ENCODE measurements around the gene WDR36. TPM values are rescaled to one million over a fixed set of nuclear protein-coding genes. Genes with fewer than 3 reads are reported as not detected.

Gene WDR36
- total RNA-seq, 2 experiments from 2014 or later = 22.0 to 22.4 TPM

DNA sequence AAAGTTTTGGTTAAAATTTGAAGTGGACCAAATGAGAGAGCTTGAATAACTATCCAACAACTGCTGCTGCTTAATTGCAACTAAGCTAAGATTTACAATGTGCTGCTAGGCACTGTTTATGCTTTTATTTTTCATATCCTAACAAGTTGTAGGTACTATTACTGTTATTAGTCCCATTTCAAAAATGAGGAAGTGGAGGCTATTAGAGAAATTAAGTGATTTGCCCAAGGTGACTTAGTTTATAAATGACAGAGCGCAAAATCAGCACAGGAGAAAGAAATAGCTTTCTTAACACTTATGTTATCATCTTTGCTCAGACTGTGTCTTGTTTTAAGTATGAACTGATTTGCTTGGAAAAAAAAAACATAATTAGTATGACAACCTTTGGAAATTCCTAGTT is 23.1 kb downstream of the WDR36 start:
- Histone ChIP-seq H3K4me1 (ENCODE audit: insufficient read depth, low read length) (no peaks in the 10 kb centered on the region), H3K27ac (ENCODE audit: low read depth in 1 of 2, low read length in 2 of 2) (no peak overlapping the region), H3K4me3 (ENCODE audit: low read length) (no peak overlapping the region), H3K27me3 (ENCODE audit: control insufficient read depth in 1 of 2, insufficient read depth in 2 of 2, low read length in 2 of 2) (no peaks in the 10 kb centered on the region), H3K36me3 (ENCODE audit: insufficient read depth, low read length) (peaks cover 59% of the 10 kb centered on the region), H3K9me3 (ENCODE audit: control insufficient read depth in 1 of 2, insufficient read depth in 1 of 2, low read length in 2 of 2) (no peaks in the 10 kb centered on the region)
- Mint-ChIP-seq H3K9me3 (no peaks in the 10 kb centered on the region), H3K36me3 (ENCODE audit: low read depth) (peaks cover 74% of the 10 kb centered on the region), H3K27ac (no peak overlapping the region), H3K4me3 (no peak overlapping the region), H3K4me1 (ENCODE audit: low read depth) (no peaks in the 10 kb centered on the region), H3K27me3 (no peaks in the 10 kb centered on the region)
- POLR2A ChIA-PET = no interaction called here
- intact Hi-C loops (cut with DNase I, micrococcal nuclease) = no loop called here
- CTCF ChIA-PET = interaction anchor here (1.2 kb wide), 1 partner anchor 13 kb away, joined by 4 read pairs; no protein-coding TSS in a partner anchor
- ATAC-seq (ENCODE audit: poor library complexity) = no peak
- DNase-seq = no peak
- TF ChIP-seq CTCF (IDR thresholded peaks at IDR 0.05) = no peak

GRCh38 chr5:111116550-111116949 is 24.4 kb downstream of the WDR36 start:
- Mint-ChIP-seq H3K9me3 (no peaks in the 10 kb centered on the region), H3K4me1 (ENCODE audit: low read depth) (no peaks in the 10 kb centered on the region), H3K4me3 (no peak overlapping the region), H3K27me3 (no peaks in the 10 kb centered on the region), H3K27ac (no peak overlapping the region), H3K36me3 (ENCODE audit: low read depth) (peaks cover 74% of the 10 kb centered on the region)
- TF ChIP-seq CTCF (IDR thresholded peaks at IDR 0.05) = no peak
- no peaks in the 10 kb centered on the region for H3K27me3 ChIP-seq (ENCODE audit: control insufficient read depth in 1 of 2, insufficient read depth in 2 of 2, low read length in 2 of 2)
- H3K27ac ChIP-seq (ENCODE audit: low read depth in 1 of 2, low read length in 2 of 2) = no peak overlapping the region
- DNase-seq = peak in 1 of 14 experiments; percentile 10
- H3K4me1 ChIP-seq (ENCODE audit: insufficient read depth, low read length) = no peaks in the 10 kb centered on the region
- ATAC-seq (ENCODE audit: poor library complexity) = no peak
- ChIA-PET POLR2A (no interaction called here), CTCF (no interaction called here)
- H3K36me3 ChIP-seq (ENCODE audit: insufficient read depth, low read length) = peaks cover 57% of the 10 kb centered on the region
- H3K9me3 ChIP-seq (ENCODE audit: control insufficient read depth in 1 of 2, insufficient read depth in 1 of 2, low read length in 2 of 2) = no peaks in the 10 kb centered on the region
- H3K4me3 ChIP-seq (ENCODE audit: low read length) = no peak overlapping the region
- intact Hi-C loops (cut with DNase I, micrococcal nuclease) = no loop called here

GRCh38 chr5:111117136-111117535 is 25.0 kb downstream of the WDR36 start:
- Histone ChIP-seq H3K4me1 (ENCODE audit: insufficient read depth, low read length) (no peaks in the 10 kb centered on the region), H3K9me3 (ENCODE audit: control insufficient read depth in 1 of 2, insufficient read depth in 1 of 2, low read length in 2 of 2) (no peaks in the 10 kb centered on the region), H3K36me3 (ENCODE audit: insufficient read depth, low read length) (peaks cover 57% of the 10 kb centered on the region), H3K27me3 (ENCODE audit: control insufficient read depth in 1 of 2, insufficient read depth in 2 of 2, low read length in 2 of 2) (no peaks in the 10 kb centered on the region), H3K4me3 (ENCODE audit: low read length) (no peak overlapping the region), H3K27ac (ENCODE audit: low read depth in 1 of 2, low read length in 2 of 2) (no peak overlapping the region)
- peaks cover 74% of the 10 kb centered on the region for H3K36me3 Mint-ChIP-seq (ENCODE audit: low read depth)
- ATAC-seq (ENCODE audit: poor library complexity) (no peak), DNase-seq (no peak)
- H3K4me1 Mint-ChIP-seq (ENCODE audit: low read depth) = no peaks in the 10 kb centered on the region
- H3K27ac Mint-ChIP-seq = no peak overlapping the region
- intact Hi-C loops (cut with DNase I, micrococcal nuclease) = no loop called here
- no peak overlapping the region for H3K4me3 Mint-ChIP-seq
- no peaks in the 10 kb centered on the region for H3K9me3 Mint-ChIP-seq
- ChIA-PET POLR2A (no interaction called here), CTCF (no interaction called here)
- no peak for TF ChIP-seq CTCF (IDR thresholded peaks at IDR 0.05)
- H3K27me3 Mint-ChIP-seq = no peaks in the 10 kb centered on the region
